OCI-LY3 (cell line): ENCODE measurements around the gene HDAC7.

Experiments used
- CTCF ChIP-seq: fragments of 200-600, 300-600 bp; sonication (generic); IDR thresholded peaks from 2 replicates; pipeline ENCODE4 v1.5.1; 2014; ENCODE audit warnings: antibody characterized with exemption, low read length, low read depth
- EZH2phosphoT487 ChIP-seq: fragments of 200-600 bp; shearing (Covaris generic); IDR thresholded peaks from 2 replicates; pipeline ENCODE4 v1.6.1; 2018; ENCODE audit warnings: antibody characterized with exemption, mixed run types, low read depth

DNA sequence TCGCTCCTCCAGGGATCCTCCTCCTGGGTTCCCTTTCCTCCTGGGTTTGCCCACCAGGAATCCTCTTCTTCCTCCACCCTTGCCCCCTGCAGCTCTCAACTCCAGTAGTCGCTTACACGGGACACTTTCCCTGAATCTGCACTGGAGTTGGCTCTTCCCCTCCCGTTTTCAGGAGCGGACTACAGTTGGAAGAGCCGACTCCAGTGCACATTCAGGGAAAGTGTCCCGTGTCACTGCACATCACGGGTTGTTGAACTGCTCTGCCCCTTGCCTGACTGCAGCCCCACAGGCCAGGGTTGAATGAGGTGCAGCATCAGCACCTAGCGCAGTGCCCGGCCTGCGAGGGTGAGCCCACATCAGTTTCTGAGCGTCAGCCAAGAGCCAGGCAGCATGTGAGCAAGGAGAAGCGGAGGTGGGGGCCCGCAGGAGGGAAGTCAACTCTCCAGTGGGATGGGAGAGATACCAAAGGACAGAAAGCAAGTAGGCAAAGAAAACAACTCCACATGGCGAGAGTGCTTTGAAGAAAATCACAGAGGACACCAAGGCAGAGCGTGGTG is 74.1 kb downstream of the HDAC7 start:
- TF ChIP-seq CTCF, result no peak
- TF ChIP-seq EZH2phosphoT487, result no peak
